PFSK-1 (cell line): ENCODE measurements around the gene CEP128.

Experiments
- POLR2AphosphoS5 ChIP-seq: IDR thresholded peaks from 2 replicates; pipeline ENCODE4 v1.6.1; 2012; ENCODE audit warnings: low read depth, mild to moderate bottlenecking, control low read depth, low read length, moderate library complexity
- SIN3A ChIP-seq: IDR thresholded peaks from 2 replicates; pipeline ENCODE4 v1.6.1; 2012; ENCODE audit warnings: mild to moderate bottlenecking, low read length, moderate library complexity, borderline replicate concordance; ENCODE audit not compliant: insufficient read depth
- TAF1 ChIP-seq: IDR thresholded peaks from 2 replicates; pipeline ENCODE4 v1.6.1; 2012; ENCODE audit warnings: low read length, control low read depth, borderline replicate concordance; ENCODE audit not compliant: insufficient read depth
- TF ChIP-seq, protein P1 (sequence below), 2 experiments: IDR thresholded peaks; 2 replicates each; pipeline versions ENCODE4 v1.6.1 to v1.8.0; 2011 to 2012; ENCODE audit warnings: low read depth in 2 of 2, low read length in 2 of 2, control low read depth in 1 of 2, inconsistent platforms in 1 of 2, mild to moderate bottlenecking in 1 of 2, moderate library complexity in 1 of 2; ENCODE audit not compliant: insufficient read depth in 1 of 2

DNA sequence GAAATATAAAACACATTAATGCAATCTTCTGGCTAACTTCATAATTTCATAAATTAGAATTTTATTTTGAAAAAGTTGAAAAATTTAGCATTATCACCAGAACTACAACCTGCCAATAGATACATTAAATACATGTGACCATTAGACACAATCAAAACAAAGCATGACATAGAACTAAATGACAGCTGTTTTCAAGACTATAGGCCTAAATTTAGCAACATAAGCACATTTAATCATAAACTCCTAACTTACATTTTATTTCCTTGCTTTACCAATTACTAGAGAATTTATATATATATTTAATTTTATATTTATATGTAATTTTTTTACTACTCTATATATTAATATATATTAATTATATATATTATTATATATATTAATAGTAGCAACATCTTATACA is 165.4 kb downstream of the CEP128 start:
- TF ChIP-seq TAF1 (no peak), POLR2AphosphoS5 (no peak), SIN3A (no peak)
- TF ChIP-seq, protein P1, sequence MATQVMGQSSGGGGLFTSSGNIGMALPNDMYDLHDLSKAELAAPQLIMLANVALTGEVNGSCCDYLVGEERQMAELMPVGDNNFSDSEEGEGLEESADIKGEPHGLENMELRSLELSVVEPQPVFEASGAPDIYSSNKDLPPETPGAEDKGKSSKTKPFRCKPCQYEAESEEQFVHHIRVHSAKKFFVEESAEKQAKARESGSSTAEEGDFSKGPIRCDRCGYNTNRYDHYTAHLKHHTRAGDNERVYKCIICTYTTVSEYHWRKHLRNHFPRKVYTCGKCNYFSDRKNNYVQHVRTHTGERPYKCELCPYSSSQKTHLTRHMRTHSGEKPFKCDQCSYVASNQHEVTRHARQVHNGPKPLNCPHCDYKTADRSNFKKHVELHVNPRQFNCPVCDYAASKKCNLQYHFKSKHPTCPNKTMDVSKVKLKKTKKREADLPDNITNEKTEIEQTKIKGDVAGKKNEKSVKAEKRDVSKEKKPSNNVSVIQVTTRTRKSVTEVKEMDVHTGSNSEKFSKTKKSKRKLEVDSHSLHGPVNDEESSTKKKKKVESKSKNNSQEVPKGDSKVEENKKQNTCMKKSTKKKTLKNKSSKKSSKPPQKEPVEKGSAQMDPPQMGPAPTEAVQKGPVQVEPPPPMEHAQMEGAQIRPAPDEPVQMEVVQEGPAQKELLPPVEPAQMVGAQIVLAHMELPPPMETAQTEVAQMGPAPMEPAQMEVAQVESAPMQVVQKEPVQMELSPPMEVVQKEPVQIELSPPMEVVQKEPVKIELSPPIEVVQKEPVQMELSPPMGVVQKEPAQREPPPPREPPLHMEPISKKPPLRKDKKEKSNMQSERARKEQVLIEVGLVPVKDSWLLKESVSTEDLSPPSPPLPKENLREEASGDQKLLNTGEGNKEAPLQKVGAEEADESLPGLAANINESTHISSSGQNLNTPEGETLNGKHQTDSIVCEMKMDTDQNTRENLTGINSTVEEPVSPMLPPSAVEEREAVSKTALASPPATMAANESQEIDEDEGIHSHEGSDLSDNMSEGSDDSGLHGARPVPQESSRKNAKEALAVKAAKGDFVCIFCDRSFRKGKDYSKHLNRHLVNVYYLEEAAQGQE (IDR thresholded peaks at IDR 0.05; ENCODE audit: insufficient read depth in 1 of 2, low read depth in 2 of 2, low read length in 2 of 2), result no peak
